Right lobe of liver (tissue), 4 donors: ENCODE measurements around the gene ZC3H13.

Source experiments
- CTCF ChIP-seq, 4 donors: fragments of 200-600 bp in 3 of 4; fragments of 450-650 bp in 1 of 4; IDR thresholded peaks; one replicate each; pipeline versions ENCODE4 v1.5.1 to v1.8.0; 2016 to 2022; ENCODE audit warnings: antibody characterized with exemption in 4 of 4, mild to moderate bottlenecking in 2 of 4
- POLR2A ChIP-seq: fragments of 450-650 bp; IDR thresholded peaks from one replicate; pipeline ENCODE4 v1.6.1; 2017; ENCODE audit warnings: antibody characterized with exemption, mild to moderate bottlenecking
- donor health status: DM: no; HTN: no; CAD: no.
- donor health status: DM: no; HTN: no; CAD: no.
- donor health status: DM: no; HTN: yes; CAD: no.

- TF ChIP-seq CTCF (IDR thresholded peaks at IDR 0.05) (no peak), POLR2A (no peak)
Measured at GRCh38 chr13:46086421-46086922, 33.9 kb upstream of the ZC3H13 start.
